DND-41 (cell line): ENCODE measurements around the gene SLC35C1.

Experiments
- ATAC-seq: fragments of 200-7000 bp; cut with Tn5 transposase; 3 replicates; pipeline ENCODE4 v1.9.1; 2021; ENCODE audit warnings: low read depth; ENCODE audit not compliant: insufficient read depth
- DNase-seq: peaks from one replicate; pipeline ENCODE4 v3.0.0-alpha.2; 2020
- H2AFZ ChIP-seq: 2 replicates; pipeline ENCODE4 v1.6.0; 2012; ENCODE audit warnings: low read depth, low read length
- H3K27ac ChIP-seq: 2 replicates; pipeline ENCODE4 v1.5.1; 2012; ENCODE audit warnings: low read length, inconsistent platforms
- H3K27me3 ChIP-seq: fragments of 200-600 bp; sonication (generic); 2 replicates; pipeline ENCODE4 v1.6.0; 2012; ENCODE audit warnings: low read length, mild to moderate bottlenecking, inconsistent platforms; ENCODE audit not compliant: insufficient read depth, poor library complexity
- H3K36me3 ChIP-seq: 2 replicates; pipeline ENCODE4 v1.5.1; 2012; ENCODE audit warnings: low read length, inconsistent platforms; ENCODE audit not compliant: insufficient read depth
- H3K4me1 ChIP-seq: 2 replicates; pipeline ENCODE4 v1.5.1; 2012; ENCODE audit warnings: mild to moderate bottlenecking, low read length; ENCODE audit not compliant: insufficient read depth
- H3K4me2 ChIP-seq: 2 replicates; pipeline ENCODE4 v1.6.0; 2012; ENCODE audit warnings: mild to moderate bottlenecking, moderate library complexity, low read length, inconsistent platforms; ENCODE audit not compliant: insufficient read depth
- H3K4me3 ChIP-seq, 2 experiments: fragments of 200-600 bp in 1 of 2; shearing (Covaris generic) in 1 of 2; 2 replicates each; pipeline ENCODE4 v1.5.1; 2012 to 2016; ENCODE audit warnings: inconsistent platforms in 2 of 2, low read length in 2 of 2, mild to moderate bottlenecking in 2 of 2, low read depth in 1 of 2, moderate library complexity in 1 of 2
- H3K79me2 ChIP-seq: 2 replicates; pipeline ENCODE4 v1.6.0; 2012; ENCODE audit warnings: low read length, inconsistent platforms; ENCODE audit not compliant: insufficient read depth
- H3K9ac ChIP-seq: 2 replicates; pipeline ENCODE4 v1.6.0; 2012; ENCODE audit warnings: low read depth, mild to moderate bottlenecking, inconsistent platforms, low read length, moderate library complexity
- H3K9me3 ChIP-seq: 2 replicates; pipeline ENCODE4 v1.5.1; 2012; ENCODE audit warnings: low read length, moderate library complexity, mild to moderate bottlenecking, inconsistent platforms; ENCODE audit not compliant: insufficient read depth, severe bottlenecking
- H4K20me1 ChIP-seq: 2 replicates; pipeline ENCODE4 v1.6.0; 2012; ENCODE audit warnings: low read length; ENCODE audit not compliant: insufficient read depth
- CTCF ChIP-seq: IDR thresholded peaks from 2 replicates; pipeline ENCODE4 v1.5.1; 2012; ENCODE audit warnings: borderline replicate concordance, low read length, moderate library complexity, mild to moderate bottlenecking; ENCODE audit not compliant: poor library complexity, severe bottlenecking; ENCODE audit errors: extremely low read depth
- EZH2 ChIP-seq: IDR thresholded peaks from 3 replicates; pipeline ENCODE4 v1.6.1; 2012; ENCODE audit warnings: borderline replicate concordance, low read depth, mild to moderate bottlenecking, moderate library complexity, low read length, inconsistent platforms; ENCODE audit not compliant: severe bottlenecking

SLC35C1 gene

GRCh38 chr11:45773786-45774655, 30.9 kb upstream of the SLC35C1 start:
- no peaks in the 10 kb centered on the region for H3K36me3 ChIP-seq
- H3K79me2 ChIP-seq: no peaks in the 10 kb centered on the region
- DNase-seq (no peak), ATAC-seq (no peak)
- no peak overlapping the region for H3K9ac ChIP-seq
- H3K4me2 ChIP-seq: no peak overlapping the region
- no peak overlapping the region for H3K4me3 ChIP-seq
- H2AFZ ChIP-seq: no peak overlapping the region
- H3K9me3 ChIP-seq: no peaks in the 10 kb centered on the region
- no peaks in the 10 kb centered on the region for H4K20me1 ChIP-seq
- peaks cover 23% of the 10 kb centered on the region for H3K4me1 ChIP-seq
- H3K27ac ChIP-seq: no peak overlapping the region
- H3K27me3 ChIP-seq: no peaks in the 10 kb centered on the region
- TF ChIP-seq CTCF: no peak
- TF ChIP-seq EZH2: no peak

DNA sequence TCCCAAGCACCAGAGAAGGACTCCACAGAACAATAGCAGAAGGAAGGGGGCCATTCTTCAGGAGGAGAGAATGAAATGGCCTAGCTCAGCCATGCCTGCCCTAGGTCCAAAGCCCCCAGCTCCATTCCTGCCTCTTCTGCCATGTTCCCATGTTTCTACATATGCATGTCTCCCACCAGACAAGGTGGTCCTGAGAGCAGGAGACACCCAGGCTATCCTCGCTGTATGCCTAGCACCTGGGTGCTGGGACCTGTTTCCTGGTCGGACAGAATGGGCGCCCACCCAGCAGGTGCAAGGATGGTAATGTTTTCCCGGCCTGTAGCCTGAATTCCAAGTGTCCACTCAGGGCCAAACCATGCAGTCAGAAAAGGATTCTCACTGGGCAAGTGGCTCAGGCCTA, 30.2 kb upstream of the SLC35C1 start:
- Histone ChIP-seq H3K36me3 (no peaks in the 10 kb centered on the region), H3K4me2 (no peak overlapping the region), H3K27me3 (no peaks in the 10 kb centered on the region), H2AFZ (no peak overlapping the region), H3K27ac (no peak overlapping the region), H3K4me3 (no peak overlapping the region), H3K9ac (no peak overlapping the region), H3K79me2 (no peaks in the 10 kb centered on the region), H3K9me3 (no peaks in the 10 kb centered on the region), H4K20me1 (no peaks in the 10 kb centered on the region), H3K4me1 (peaks cover 23% of the 10 kb centered on the region)
- DNase-seq: no peak
- ATAC-seq: no peak
- no peak for TF ChIP-seq CTCF
- no peak for TF ChIP-seq EZH2

GRCh38 chr11:45777127-45777969, 27.6 kb upstream of the SLC35C1 start:
- Histone ChIP-seq H3K4me1 (peaks cover 5% of the 10 kb centered on the region), H4K20me1 (no peaks in the 10 kb centered on the region), H3K9ac (no peak overlapping the region), H2AFZ (no peak overlapping the region), H3K27ac (no peak overlapping the region), H3K4me2 (no peak overlapping the region), H3K27me3 (no peaks in the 10 kb centered on the region), H3K9me3 (no peaks in the 10 kb centered on the region), H3K79me2 (no peaks in the 10 kb centered on the region), H3K4me3 (no peak overlapping the region), H3K36me3 (no peaks in the 10 kb centered on the region)
- DNase-seq (no peak), ATAC-seq (no peak)
- TF ChIP-seq CTCF (no peak), EZH2 (no peak)
